Measurements from ENCODE around the gene FLVCR1. TPM values are rescaled to one million over a fixed set of nuclear protein-coding genes. Genes with fewer than 3 reads are reported as not detected.

Gene FLVCR1
- total RNA-seq, 4 donors from 2014 or later = 3.1 to 4.3 (median 3.7) TPM

DNA sequence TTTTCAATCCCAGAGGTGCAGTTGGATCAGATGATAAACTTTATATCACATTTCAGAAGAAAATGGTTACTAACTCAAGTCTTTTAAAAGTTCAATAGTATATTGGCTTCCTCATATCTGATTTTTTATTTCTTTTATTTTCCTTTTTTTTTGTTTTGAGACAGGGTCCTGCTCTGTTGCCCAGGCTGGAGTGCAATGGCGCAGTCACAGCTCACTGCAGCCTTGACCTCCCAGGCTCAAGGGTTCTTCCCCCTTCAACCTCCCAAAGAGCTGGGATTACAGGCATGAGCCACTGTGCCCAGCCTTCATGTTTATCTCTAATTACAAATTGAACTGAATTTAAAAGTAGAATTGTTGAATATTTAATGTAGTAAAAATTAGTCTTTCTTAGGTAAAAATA, 13.9 kb downstream of the FLVCR1 start:
- 4% methylated on average over 1 of the region's 1 CpG for WGBS
- Histone ChIP-seq H3K36me3 (peaks cover 7 to 61% (median 35%) of the 10 kb centered on the region in 4 donors), H3K4me1 (no peaks in the 10 kb centered on the region), H3K9me3 (no peaks in the 10 kb centered on the region), H3K27me3 (no peaks in the 10 kb centered on the region), H3K27ac (replicated peaks in 1 of 4) (no peak overlapping the region), H3K4me3 (no peak overlapping the region)
- no peak for TF ChIP-seq EP300 (IDR thresholded peaks at IDR 0.05)
- TF ChIP-seq, protein P1, sequence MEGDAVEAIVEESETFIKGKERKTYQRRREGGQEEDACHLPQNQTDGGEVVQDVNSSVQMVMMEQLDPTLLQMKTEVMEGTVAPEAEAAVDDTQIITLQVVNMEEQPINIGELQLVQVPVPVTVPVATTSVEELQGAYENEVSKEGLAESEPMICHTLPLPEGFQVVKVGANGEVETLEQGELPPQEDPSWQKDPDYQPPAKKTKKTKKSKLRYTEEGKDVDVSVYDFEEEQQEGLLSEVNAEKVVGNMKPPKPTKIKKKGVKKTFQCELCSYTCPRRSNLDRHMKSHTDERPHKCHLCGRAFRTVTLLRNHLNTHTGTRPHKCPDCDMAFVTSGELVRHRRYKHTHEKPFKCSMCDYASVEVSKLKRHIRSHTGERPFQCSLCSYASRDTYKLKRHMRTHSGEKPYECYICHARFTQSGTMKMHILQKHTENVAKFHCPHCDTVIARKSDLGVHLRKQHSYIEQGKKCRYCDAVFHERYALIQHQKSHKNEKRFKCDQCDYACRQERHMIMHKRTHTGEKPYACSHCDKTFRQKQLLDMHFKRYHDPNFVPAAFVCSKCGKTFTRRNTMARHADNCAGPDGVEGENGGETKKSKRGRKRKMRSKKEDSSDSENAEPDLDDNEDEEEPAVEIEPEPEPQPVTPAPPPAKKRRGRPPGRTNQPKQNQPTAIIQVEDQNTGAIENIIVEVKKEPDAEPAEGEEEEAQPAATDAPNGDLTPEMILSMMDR (IDR thresholded peaks at IDR 0.05) = no peak
- TF ChIP-seq POLR2A (IDR thresholded peaks at IDR 0.05; ENCODE audit: low read depth) = no peak
- no peak for TF ChIP-seq POLR2AphosphoS5 (IDR thresholded peaks at IDR 0.05)
- intact Hi-C loops (cut with DNase I) = no loop called here
- DNase-seq (ENCODE audit: extremely low spot score) = no peak

DNA sequence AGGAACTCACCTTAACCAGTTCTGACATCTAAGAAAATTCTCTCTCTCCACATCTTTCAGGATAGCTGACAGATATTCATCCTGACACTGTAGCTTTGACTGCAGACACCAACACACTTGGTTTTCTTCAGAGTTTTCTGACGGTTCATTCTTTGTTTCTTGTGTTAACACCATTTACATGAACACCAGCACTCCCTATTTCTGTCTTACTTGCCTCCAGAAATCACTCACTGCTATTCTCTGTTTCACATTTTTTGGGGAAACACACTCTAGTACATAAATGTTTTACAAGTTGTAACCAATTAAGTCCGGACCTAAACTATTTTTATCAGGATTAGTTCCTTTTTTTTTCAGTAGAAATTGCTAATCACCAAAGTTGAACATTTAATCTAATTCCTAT, 15.4 kb downstream of the FLVCR1 start:
- no peak overlapping the region for H3K27ac ChIP-seq (replicated peaks in 1 of 4)
- 71% methylated on average over 2 of the region's 2 CpGs for WGBS

DNA sequence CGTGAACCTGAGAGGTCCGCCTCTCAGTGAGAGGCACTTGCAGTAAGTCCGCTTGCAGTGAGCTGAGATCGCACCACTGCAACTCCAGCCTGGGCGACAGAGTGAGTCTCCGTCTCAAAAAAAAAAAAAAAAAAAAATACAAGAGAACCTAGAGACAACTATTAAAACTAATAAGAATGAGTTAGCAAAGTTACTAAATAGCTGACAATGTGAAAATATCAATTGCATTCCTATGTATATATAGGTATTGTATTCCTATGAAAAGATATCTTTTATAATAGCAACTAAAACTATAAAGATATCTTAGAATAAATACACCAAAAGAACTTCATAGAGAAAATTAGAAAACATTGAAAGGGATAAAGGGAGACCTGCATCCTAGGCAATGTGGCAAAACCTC, 20.3 kb downstream of the FLVCR1 start:
- TF ChIP-seq EP300 (IDR thresholded peaks at IDR 0.05) (no peak), POLR2A (IDR thresholded peaks at IDR 0.05; ENCODE audit: low read depth) (no peak), POLR2AphosphoS5 (IDR thresholded peaks at IDR 0.05) (no peak)
- TF ChIP-seq, protein P1 (IDR thresholded peaks at IDR 0.05) = no peak
- peaks cover 0 to 59% (median 30%) of the 10 kb centered on the region in 4 donors for H3K36me3 ChIP-seq
- 95% methylated on average over 6 of the region's 6 CpGs for WGBS

More for the DNA sequence above, 15.4 kb downstream of the FLVCR1 start:
- Histone ChIP-seq H3K9me3 (no peaks in the 10 kb centered on the region), H3K4me3 (no peak overlapping the region), H3K27me3 (no peaks in the 10 kb centered on the region), H3K4me1 (no peaks in the 10 kb centered on the region), H3K36me3 (peaks cover 7 to 51% (median 32%) of the 10 kb centered on the region in 4 donors)
- TF ChIP-seq POLR2A (IDR thresholded peaks at IDR 0.05; ENCODE audit: low read depth) (no peak), EP300 (IDR thresholded peaks at IDR 0.05) (no peak), POLR2AphosphoS5 (IDR thresholded peaks at IDR 0.05) (no peak)
- TF ChIP-seq, protein P1 (IDR thresholded peaks at IDR 0.05) = no peak
- no peak for DNase-seq (ENCODE audit: extremely low spot score)
- intact Hi-C loops (cut with DNase I) = no loop called here

DNA sequence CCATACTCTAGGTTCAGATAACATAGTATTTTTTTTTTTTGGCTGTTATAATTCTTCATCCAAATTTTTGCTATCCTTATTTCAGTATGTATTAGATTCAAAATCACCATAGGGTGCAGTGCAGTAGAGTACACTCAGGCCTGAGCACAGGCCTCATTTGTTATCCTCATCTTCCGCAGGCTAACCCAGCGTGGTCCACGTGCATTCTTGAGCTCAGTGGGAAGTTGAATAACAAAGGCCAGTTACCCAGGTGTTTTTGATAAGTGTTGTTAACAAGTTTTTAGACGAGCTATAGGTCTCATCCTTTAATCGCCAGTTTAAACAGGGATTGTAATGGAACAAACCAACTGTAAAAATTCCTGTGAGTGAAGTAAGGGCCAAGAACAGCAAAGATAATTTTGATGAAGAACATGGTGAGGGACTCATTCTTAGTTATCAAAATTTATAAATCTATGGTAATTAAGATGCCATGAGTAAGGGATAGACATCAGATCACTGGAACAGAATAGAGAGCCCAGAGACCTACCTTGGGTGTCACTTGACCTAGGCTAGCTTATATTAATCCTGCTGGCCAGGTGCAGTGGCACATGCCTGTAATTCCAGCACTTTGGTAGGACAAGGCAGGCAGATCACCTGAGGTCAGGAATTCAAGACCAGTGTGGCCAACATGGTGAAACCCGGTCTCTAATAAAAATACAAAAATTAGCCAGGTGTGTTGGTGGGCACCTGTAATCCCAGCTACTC, 22.0 kb downstream of the FLVCR1 start:
- no peak for TF ChIP-seq POLR2A (IDR thresholded peaks at IDR 0.05; ENCODE audit: low read depth)
- TF ChIP-seq, protein P1 (IDR thresholded peaks at IDR 0.05) = no peak
- WGBS = 80% methylated on average over 6 of the region's 6 CpGs
- Histone ChIP-seq H3K36me3 (peaks cover 6 to 60% (median 37%) of the 10 kb centered on the region in 4 donors), H3K4me1 (no peaks in the 10 kb centered on the region), H3K27me3 (no peaks in the 10 kb centered on the region), H3K4me3 (no peak overlapping the region), H3K27ac (replicated peaks in 1 of 4) (no peak overlapping the region), H3K9me3 (no peaks in the 10 kb centered on the region)
- intact Hi-C loops (cut with DNase I) = no loop called here
- DNase-seq (ENCODE audit: extremely low spot score) = no peak

More for the DNA sequence above, 20.3 kb downstream of the FLVCR1 start:
- Histone ChIP-seq H3K9me3 (no peaks in the 10 kb centered on the region), H3K27me3 (no peaks in the 10 kb centered on the region), H3K27ac (replicated peaks in 1 of 4) (no peak overlapping the region), H3K4me1 (no peaks in the 10 kb centered on the region), H3K4me3 (no peak overlapping the region)
- intact Hi-C loops (cut with DNase I) = no loop called here
- no peak for DNase-seq (ENCODE audit: extremely low spot score)
